ENCODE results near the gene SEMA5B.

DNA sequence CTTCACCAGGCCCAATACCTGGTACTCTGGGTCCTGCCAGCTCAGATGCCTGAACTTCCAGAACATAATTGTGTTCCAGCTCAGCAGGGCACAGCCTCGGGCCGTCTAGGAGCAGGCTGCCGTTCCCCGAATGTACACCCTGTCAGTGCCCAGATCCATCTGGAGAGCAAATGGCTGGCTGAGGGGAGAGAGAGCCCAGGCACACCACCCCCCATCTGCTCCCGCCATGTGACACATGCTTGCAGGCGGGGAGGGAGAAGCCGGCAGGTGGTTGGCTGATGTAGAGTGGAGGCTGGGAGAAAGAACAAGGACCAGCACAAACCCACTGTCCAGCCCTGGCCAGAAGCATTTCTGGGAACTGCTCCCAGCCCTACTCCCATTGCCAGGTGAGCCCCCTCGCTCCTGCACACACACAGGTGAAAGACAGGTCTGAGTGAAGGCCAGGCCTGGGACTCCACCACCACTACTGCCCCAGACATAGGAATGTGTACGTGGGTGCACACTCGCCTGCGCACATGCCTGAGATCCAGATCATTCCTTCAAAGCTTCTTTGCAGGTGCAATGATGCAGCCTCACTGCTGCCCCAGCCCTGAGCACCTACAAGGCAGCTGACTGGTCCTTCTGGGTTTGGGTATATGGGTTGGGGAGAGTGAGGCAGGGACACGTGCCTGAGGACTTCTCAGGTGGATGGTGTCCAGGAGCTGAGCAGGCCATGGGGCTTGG lies 53.5 kb downstream of the SEMA5B start:
- no peak for TF ChIP-seq CTCF (conservative IDR thresholded peaks at IDR 0.05; ENCODE audit: low read depth in 2 of 2)
- no peak for TF ChIP-seq EZH2phosphoT487 (IDR thresholded peaks at IDR 0.05; ENCODE audit: unreplicated experiment)
- no peak for TF ChIP-seq EZH2 (IDR thresholded peaks at IDR 0.05; ENCODE audit: low read depth, unreplicated experiment)
- no peak for TF ChIP-seq CREB1 (CRISPR knock-in tag; IDR thresholded peaks at IDR 0.05; ENCODE audit: low read depth)
- no peak for TF ChIP-seq POLR2AphosphoS5 (IDR thresholded peaks at IDR 0.05; ENCODE audit: low read depth)
- TF ChIP-seq STAT1 (IDR thresholded peaks at IDR 0.05; ENCODE audit: unreplicated experiment) = no peak
- TF ChIP-seq JUNB (IDR thresholded peaks at IDR 0.05; ENCODE audit: unreplicated experiment) = no peak
- TF ChIP-seq, protein P1, sequence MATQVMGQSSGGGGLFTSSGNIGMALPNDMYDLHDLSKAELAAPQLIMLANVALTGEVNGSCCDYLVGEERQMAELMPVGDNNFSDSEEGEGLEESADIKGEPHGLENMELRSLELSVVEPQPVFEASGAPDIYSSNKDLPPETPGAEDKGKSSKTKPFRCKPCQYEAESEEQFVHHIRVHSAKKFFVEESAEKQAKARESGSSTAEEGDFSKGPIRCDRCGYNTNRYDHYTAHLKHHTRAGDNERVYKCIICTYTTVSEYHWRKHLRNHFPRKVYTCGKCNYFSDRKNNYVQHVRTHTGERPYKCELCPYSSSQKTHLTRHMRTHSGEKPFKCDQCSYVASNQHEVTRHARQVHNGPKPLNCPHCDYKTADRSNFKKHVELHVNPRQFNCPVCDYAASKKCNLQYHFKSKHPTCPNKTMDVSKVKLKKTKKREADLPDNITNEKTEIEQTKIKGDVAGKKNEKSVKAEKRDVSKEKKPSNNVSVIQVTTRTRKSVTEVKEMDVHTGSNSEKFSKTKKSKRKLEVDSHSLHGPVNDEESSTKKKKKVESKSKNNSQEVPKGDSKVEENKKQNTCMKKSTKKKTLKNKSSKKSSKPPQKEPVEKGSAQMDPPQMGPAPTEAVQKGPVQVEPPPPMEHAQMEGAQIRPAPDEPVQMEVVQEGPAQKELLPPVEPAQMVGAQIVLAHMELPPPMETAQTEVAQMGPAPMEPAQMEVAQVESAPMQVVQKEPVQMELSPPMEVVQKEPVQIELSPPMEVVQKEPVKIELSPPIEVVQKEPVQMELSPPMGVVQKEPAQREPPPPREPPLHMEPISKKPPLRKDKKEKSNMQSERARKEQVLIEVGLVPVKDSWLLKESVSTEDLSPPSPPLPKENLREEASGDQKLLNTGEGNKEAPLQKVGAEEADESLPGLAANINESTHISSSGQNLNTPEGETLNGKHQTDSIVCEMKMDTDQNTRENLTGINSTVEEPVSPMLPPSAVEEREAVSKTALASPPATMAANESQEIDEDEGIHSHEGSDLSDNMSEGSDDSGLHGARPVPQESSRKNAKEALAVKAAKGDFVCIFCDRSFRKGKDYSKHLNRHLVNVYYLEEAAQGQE (IDR thresholded peaks at IDR 0.05; ENCODE audit: unreplicated experiment) = no peak
